Neural crest cell (in vitro differentiated cells): ENCODE measurements around the gene C13orf46. TPM values are rescaled to one million over a fixed set of nuclear protein-coding genes. Genes with fewer than 3 reads are reported as not detected.
A peak's percentile ranks its signal among the peaks of the same experiment; 100 is the strongest.
"Not testable (repeated sequence)": the region's sequence is repeated elsewhere in the genome, so short reads cannot be mapped to it uniquely, and the experiment has no call there.

Experiments used
- DNase-seq: peaks from one replicate; pipeline ENCODE4 v3.0.0; 2021; ENCODE audit warnings: low read depth, mixed read lengths, low spot score
- H3K27ac Mint-ChIP-seq: one replicate; pipeline ENCODE4 v1.8.0; 2021; ENCODE audit warnings: mild to moderate bottlenecking, mixed read lengths; ENCODE audit not compliant: unreplicated experiment
- H3K27me3 Mint-ChIP-seq: 2 replicates; pipeline ENCODE4 v1.8.0; 2021; ENCODE audit warnings: low read depth, mild to moderate bottlenecking, mixed read lengths
- H3K36me3 Mint-ChIP-seq: 2 replicates; pipeline ENCODE4 v1.8.0; 2021; ENCODE audit warnings: low read depth, mild to moderate bottlenecking, mixed read lengths
- H3K4me1 Mint-ChIP-seq: 2 replicates; pipeline ENCODE4 v1.8.0; 2021; ENCODE audit warnings: mixed read lengths
- H3K4me3 Mint-ChIP-seq: one replicate; pipeline ENCODE4 v1.8.0; 2021; ENCODE audit warnings: mild to moderate bottlenecking, mixed read lengths
- H3K9me3 Mint-ChIP-seq: 2 replicates; pipeline ENCODE4 v1.8.0; 2021; ENCODE audit warnings: mixed read lengths
- CTCF ChIP-seq: fragments of 200-600 bp; sonication (generic); conservative IDR thresholded peaks from 2 replicates; pipeline ENCODE4 v1.5.0; 2021; ENCODE audit warnings: antibody characterized with exemption, mild to moderate bottlenecking
- long read RNA-seq: library from polyadenylated mRNA; unstranded; transcript quantifications from one replicate; pipeline ENCODE4 v2.0.0, GENCODE V29; 2020
- total RNA-seq: library from RNA; stranded (reverse); gene quantifications from 2 replicates; pipeline ENCODE4 v1.2.1, GENCODE V29; 2021

Gene C13orf46
- 0.66 and 1.9 TPM in 2 replicates for total RNA-seq
- long read RNA-seq, result 0 reads

GRCh38 chr13:113973218-113974164 is at the start of gene C13orf46:
TSS of gene C13orf46 (minus strand) at chr13:113974076. CDS start at chr13:113973997, 79 bp downstream.
- DNase-seq, result no peak
- Mint-ChIP-seq H3K4me1 (no peaks in the 10 kb centered on the region), H3K4me3 (no peak within 1 kb of the TSS), H3K36me3 (peaks cover 12% of the 10 kb centered on the region), H3K27me3 (no peaks in the 10 kb centered on the region), H3K27ac (peak within 1 kb of the TSS; percentile 78), H3K9me3 (no peaks in the 10 kb centered on the region)
- no peak for TF ChIP-seq CTCF

GRCh38 chr13:114022876-114023275 is 49.0 kb upstream of the C13orf46 start:
- no peak overlapping the region for H3K4me3 Mint-ChIP-seq
- no peak for DNase-seq

GRCh38 chr13:114022309-114022669 is 48.4 kb upstream of the C13orf46 start:
- Mint-ChIP-seq H3K27ac (no peak overlapping the region), H3K27me3 (no peaks in the 10 kb centered on the region), H3K36me3 (peaks cover 4% of the 10 kb centered on the region), H3K9me3 (no peaks in the 10 kb centered on the region), H3K4me1 (peaks cover 17% of the 10 kb centered on the region), H3K4me3 (no peak overlapping the region)
- DNase-seq, result no peak
- TF ChIP-seq CTCF, result no peak

More at GRCh38 chr13:114022876-114023275, 49.0 kb upstream of the C13orf46 start:
- no peaks in the 10 kb centered on the region for H3K27me3 Mint-ChIP-seq
- no peak for TF ChIP-seq CTCF
- no peak overlapping the region for H3K27ac Mint-ChIP-seq
- H3K9me3 Mint-ChIP-seq, result no peaks in the 10 kb centered on the region
- H3K36me3 Mint-ChIP-seq, result peaks cover 4% of the 10 kb centered on the region
- peaks cover 17% of the 10 kb centered on the region for H3K4me1 Mint-ChIP-seq

- peaks cover 4% of the 10 kb centered on the region for H3K36me3 Mint-ChIP-seq
- H3K4me3 Mint-ChIP-seq, result no peak overlapping the region
- no peaks in the 10 kb centered on the region for H3K27me3 Mint-ChIP-seq
- TF ChIP-seq CTCF, result no peak
- H3K27ac Mint-ChIP-seq, result no peak overlapping the region
- H3K4me1 Mint-ChIP-seq, result peaks cover 14% of the 10 kb centered on the region
- DNase-seq, result no peak
- no peaks in the 10 kb centered on the region for H3K9me3 Mint-ChIP-seq
These were observed 47.8 kb upstream of the C13orf46 start for GRCh38 chr13:114021464-114022308.

- peaks cover 4% of the 10 kb centered on the region for H3K36me3 Mint-ChIP-seq
- no peak for TF ChIP-seq CTCF
- H3K9me3 Mint-ChIP-seq, result no peaks in the 10 kb centered on the region
- H3K27me3 Mint-ChIP-seq, result no peaks in the 10 kb centered on the region
- H3K27ac Mint-ChIP-seq, result no peak overlapping the region
- no peak overlapping the region for H3K4me3 Mint-ChIP-seq
- peaks cover 7% of the 10 kb centered on the region for H3K4me1 Mint-ChIP-seq
- no peak for DNase-seq
These were observed 47.0 kb upstream of the C13orf46 start for GRCh38 chr13:114020750-114021463.

- not testable (repeated sequence) for DNase-seq, H3K4me3 Mint-ChIP-seq, H3K4me1 Mint-ChIP-seq, H3K27ac Mint-ChIP-seq, H3K9me3 Mint-ChIP-seq, H3K27me3 Mint-ChIP-seq, H3K36me3 Mint-ChIP-seq
These were observed 46.3 kb upstream of the C13orf46 start for GRCh38 chr13:114020134-114020533.
